ENCODE results near the gene TREML1.

- no peak for TF ChIP-seq CTCF (IDR thresholded peaks at IDR 0.05)
- TF ChIP-seq POLR2A (IDR thresholded peaks at IDR 0.05): no peak
Measured at GRCh38 chr6:41125282-41125681, 28.9 kb downstream of the TREML1 start.

Data from esophagus squamous epithelium (tissue), 4 donors.